B cell (primary cell): ENCODE data around the gene NUAK1. TPM values are rescaled to one million over a fixed set of nuclear protein-coding genes. Genes with fewer than 3 reads are reported as not detected.

ENCODE experiments used
- ATAC-seq: fragments of 200-7000 bp; cut with Tn5 transposase; one replicate; pipeline ENCODE4 v1.10.0; 2021; ENCODE audit warnings: low read depth, mild to moderate bottlenecking, moderate number of reproducible peaks, moderate library complexity
- CTCF ChIA-PET: fragments of 350-600 bp; sonication (Branson Sonifier 250); formaldehyde crosslinking; loops from one replicate; lab custom pipeline; 2021; ENCODE audit warnings: antibody characterized with exemption, inconsistent platforms; lab: Charles Lee
- POLR2A ChIA-PET: fragments of 350-600 bp; sonication (Branson Sonifier 250); formaldehyde crosslinking; loops from one replicate; lab custom pipeline; 2021; ENCODE audit warnings: antibody characterized with exemption; lab: Charles Lee
- DNase-seq: peaks from one replicate; pipeline ENCODE4 v3.0.0; 2013
- H2AFZ ChIP-seq: 2 replicates; pipeline ENCODE4 v1.6.1; 2012; ENCODE audit warnings: mild to moderate bottlenecking, low read depth, low read length; ENCODE audit not compliant: insufficient read depth, poor library complexity, severe bottlenecking
- H3K27ac ChIP-seq, 2 donors: 1 replicate in 1 of 2; 2 replicates in 1 of 2; pipeline ENCODE4 v1.5.1; 2012 to 2013; ENCODE audit warnings: low read length in 2 of 2, mild to moderate bottlenecking in 2 of 2, moderate library complexity in 1 of 2
- H3K27me3 ChIP-seq, 4 experiments: fragments of 200-600 bp in 1 of 4; sonication (generic) in 1 of 4; replicated peaks in 1 of 4; 1 replicate in 2 of 4; 2 replicates in 2 of 4; pipeline versions ENCODE4 v1.6.1 to v1.7.0; 2013 to 2016; ENCODE audit warnings: low read length in 3 of 4, mild to moderate bottlenecking in 2 of 4, mixed read lengths in 1 of 4, moderate library complexity in 1 of 4; ENCODE audit not compliant: insufficient read depth in 4 of 4, control insufficient read depth in 3 of 4; ENCODE audit errors: control extremely low read depth in 1 of 4
- H3K36me3 ChIP-seq, 2 experiments: replicated peaks in 1 of 2; 1 replicate in 1 of 2; 2 replicates in 1 of 2; pipeline versions ENCODE4 v1.6.1 to v1.7.1; 2013; ENCODE audit warnings: low read length in 1 of 2; ENCODE audit not compliant: insufficient read depth in 2 of 2, control insufficient read depth in 1 of 2; ENCODE audit errors: control extremely low read depth in 1 of 2, extremely low read depth in 1 of 2
- H3K4me1 ChIP-seq, 2 donors: fragments of 200-600 bp in 1 of 2; sonication (generic) in 1 of 2; 1 replicate in 1 of 2; 2 replicates in 1 of 2; pipeline versions ENCODE4 v1.5.1 to v1.6.1; 2013 to 2017; ENCODE audit warnings: low read length in 2 of 2; ENCODE audit not compliant: control insufficient read depth in 2 of 2, insufficient read depth in 2 of 2
- H3K4me2 ChIP-seq: replicated peaks from 2 replicates; pipeline ENCODE3; 2012; ENCODE audit warnings: mild to moderate bottlenecking, low read depth, low read length; ENCODE audit not compliant: poor library complexity, severe bottlenecking
- H3K4me3 ChIP-seq, 5 experiments: fragments of 200-600 bp in 1 of 5; sonication (generic) in 1 of 5; 1 replicate in 3 of 5; 2 replicates in 2 of 5; pipeline versions ENCODE4 v1.5.1 to v1.7.0; 2011 to 2016; ENCODE audit warnings: low read length in 4 of 5, mild to moderate bottlenecking in 4 of 5, low read depth in 2 of 5, control low read depth in 1 of 5, moderate library complexity in 1 of 5; ENCODE audit not compliant: insufficient read depth in 1 of 5; ENCODE audit errors: control extremely low read depth in 1 of 5, extremely low read depth in 1 of 5
- H3K79me2 ChIP-seq: fragments of 200-600 bp; sonication (generic); one replicate; pipeline ENCODE4 v1.6.0; 2016; ENCODE audit warnings: low read length; ENCODE audit not compliant: control insufficient read depth, insufficient read depth
- H3K9ac ChIP-seq: fragments of 200-600 bp; sonication (generic); 2 replicates; pipeline ENCODE4 v1.6.1; 2017; ENCODE audit warnings: mild to moderate bottlenecking, low read length, moderate library complexity
- H3K9me3 ChIP-seq, 3 donors: one replicate each; pipeline versions ENCODE4 v1.6.1 to v1.7.1; 2013; ENCODE audit warnings: low read length in 2 of 3; ENCODE audit not compliant: control insufficient read depth in 2 of 3, insufficient read depth in 1 of 3; ENCODE audit errors: control extremely low read depth in 1 of 3
- H4K20me1 ChIP-seq: 2 replicates; pipeline ENCODE4 v1.6.0; 2012; ENCODE audit warnings: mild to moderate bottlenecking, low read length; ENCODE audit not compliant: insufficient read depth, control insufficient read depth, poor library complexity, severe bottlenecking
- H3K27ac Mint-ChIP-seq: one replicate; pipeline ENCODE4 v1.8.0; 2021; ENCODE audit warnings: mixed read lengths
- H3K27me3 Mint-ChIP-seq: one replicate; pipeline ENCODE4 v1.8.0; 2021; ENCODE audit warnings: mixed read lengths
- H3K4me1 Mint-ChIP-seq: one replicate; pipeline ENCODE4 v1.8.0; 2021; ENCODE audit warnings: mixed read lengths
- H3K4me3 Mint-ChIP-seq: one replicate; pipeline ENCODE4 v1.8.0; 2021; ENCODE audit warnings: mixed read lengths
- H3K9me3 Mint-ChIP-seq: one replicate; pipeline ENCODE4 v1.8.0; 2022; ENCODE audit warnings: mixed read lengths; ENCODE audit not compliant: insufficient read depth
- CTCF ChIP-seq: fragments of 200-600 bp; IDR thresholded peaks from one replicate; pipeline ENCODE4 v1.8.0; 2022; ENCODE audit warnings: antibody characterized with exemption, mild to moderate bottlenecking
- EZH2 ChIP-seq: IDR thresholded peaks from 2 replicates; pipeline ENCODE4 v1.6.1; 2012; ENCODE audit warnings: borderline replicate concordance, low read depth, mild to moderate bottlenecking, moderate library complexity, low read length; ENCODE audit not compliant: insufficient read depth, poor library complexity, severe bottlenecking
- WGBS: methylation state at CpG from one replicate; pipeline ENCODE4 v1.1.5; 2013; ENCODE audit warnings: missing lambda C conversion rate; ENCODE audit not compliant: insufficient coverage; 5-methylcytosine and 5-hydroxymethylcytosine counted together
- intact Hi-C: fragments of 100-400 bp; cut with micrococcal nuclease; formaldehyde crosslinking; loops from one replicate; pipeline ENCODE4 v1.10.0; 2022
- polyA plus RNA-seq: library from polyadenylated mRNA; depleted of rRNA; stranded (reverse); fragments of >200 nt; gene quantifications from 2 replicates; pipeline ENCODE4 v1.2.3, GENCODE V29; 2012
- total RNA-seq, 2 donors: library from RNA; stranded (reverse); fragments of 120-200 nt in 1 of 2; gene quantifications; 1 replicate in 1 of 2; 2 replicates in 1 of 2; pipeline versions ENCODE4 v1.2.3 to v1.2.4, GENCODE V29; 2013 to 2022

NUAK1 gene
- total and polyA plus RNA-seq, 2 donors (not counting 1 experiment from before 2014, with no cell fraction given), result not detected

GRCh38 chr12:106160915-106161314 lies 22.2 kb upstream of the NUAK1 start:
- no peaks in the 10 kb centered on the region for H4K20me1 ChIP-seq
- no peaks in the 10 kb centered on the region for H3K36me3 ChIP-seq
- no peaks in the 10 kb centered on the region for H3K79me2 ChIP-seq
- no peaks in the 10 kb centered on the region for H3K4me1 ChIP-seq
- Mint-ChIP-seq H3K9me3 (peaks cover 2% of the 10 kb centered on the region), H3K27ac (no peak overlapping the region), H3K27me3 (peaks cover 53% of the 10 kb centered on the region), H3K4me3 (no peak overlapping the region), H3K4me1 (no peaks in the 10 kb centered on the region)
- ATAC-seq (no peak), DNase-seq (no peak)
- H3K27ac ChIP-seq, result no peak overlapping the region
- no peak overlapping the region for H3K4me3 ChIP-seq
- TF ChIP-seq CTCF (no peak), EZH2 (no peak)
- intact Hi-C loops, result no loop called here
- ChIA-PET POLR2A (no interaction called here), CTCF (interaction anchor here (1.2 to 1.6 kb wide), 2 partner anchors 11 to 26 kb away, joined by 3 to 5 read pairs; no protein-coding TSS in a partner anchor)
- H3K27me3 ChIP-seq, result peaks cover 0 to 9% (median 3%) of the 10 kb centered on the region in 4 experiments
- peaks cover 0 to 7% (median 0%) of the 10 kb centered on the region in 3 donors for H3K9me3 ChIP-seq
- H2AFZ ChIP-seq, result no peak overlapping the region
- H3K4me2 ChIP-seq, result no peak overlapping the region
- 100% methylated on average over 1 of the region's 1 CpG for WGBS
- H3K9ac ChIP-seq, result no peak overlapping the region

- no peaks in the 10 kb centered on the region for H3K36me3 ChIP-seq
- Mint-ChIP-seq H3K27ac (no peak overlapping the region), H3K27me3 (peaks cover 42% of the 10 kb centered on the region), H3K4me3 (no peak overlapping the region), H3K4me1 (no peaks in the 10 kb centered on the region), H3K9me3 (peaks cover 2% of the 10 kb centered on the region)
- no peak overlapping the region for H3K4me3 ChIP-seq
- ChIA-PET CTCF (interaction anchor here (1.7 kb wide), 1 partner anchor 9 kb away, joined by 6 read pairs; no protein-coding TSS in a partner anchor), POLR2A (no interaction called here)
- peaks cover 0 to 1% (median 0%) of the 10 kb centered on the region in 4 experiments for H3K27me3 ChIP-seq
- H3K27ac ChIP-seq, result no peak overlapping the region
- TF ChIP-seq EZH2 (no peak), CTCF (no peak)
- no peak for ATAC-seq
- 100% methylated on average over 1 of the region's 2 CpGs for WGBS
- DNase-seq, result no peak
- intact Hi-C loops, result no loop called here
- no peak overlapping the region for H2AFZ ChIP-seq
- no peak overlapping the region for H3K4me2 ChIP-seq
- no peaks in the 10 kb centered on the region for H3K79me2 ChIP-seq
- no peaks in the 10 kb centered on the region for H4K20me1 ChIP-seq
- no peaks in the 10 kb centered on the region for H3K4me1 ChIP-seq
- no peak overlapping the region for H3K9ac ChIP-seq
- H3K9me3 ChIP-seq, result peaks cover 0 to 4% (median 0%) of the 10 kb centered on the region in 3 donors
Measured at GRCh38 chr12:106157802-106158201, 19.0 kb upstream of the NUAK1 start.
